ENCODE measurements around the gene CTNNA2.

CTNNA2 gene

GRCh38 chr2:80624062-80624461 lies 1111.2 kb downstream of the CTNNA2 start:
- Mint-ChIP-seq H3K36me3 (no peaks in the 10 kb centered on the region), H3K4me1 (no peaks in the 10 kb centered on the region), H3K9me3 (peaks cover 4% of the 10 kb centered on the region), H3K27ac (no peak overlapping the region), H3K27me3 (no peaks in the 10 kb centered on the region), H3K4me3 (no peak overlapping the region)
- no peak for ATAC-seq

GRCh38 chr2:80634590-80634989 lies 1121.7 kb downstream of the CTNNA2 start:
- Mint-ChIP-seq H3K4me1 (no peaks in the 10 kb centered on the region), H3K4me3 (no peak overlapping the region), H3K27me3 (no peaks in the 10 kb centered on the region), H3K9me3 (peaks cover 9% of the 10 kb centered on the region), H3K27ac (no peak overlapping the region), H3K36me3 (no peaks in the 10 kb centered on the region)
- no peak for ATAC-seq

- Mint-ChIP-seq H3K4me1 (no peaks in the 10 kb centered on the region), H3K27ac (no peak overlapping the region), H3K9me3 (peaks cover 16% of the 10 kb centered on the region), H3K36me3 (no peaks in the 10 kb centered on the region), H3K27me3 (no peaks in the 10 kb centered on the region), H3K4me3 (no peak overlapping the region)
- no peak for ATAC-seq
Measured at GRCh38 chr2:80638783-80639182, 1125.9 kb downstream of the CTNNA2 start.

GRCh38 chr2:80642465-80642864 lies 1129.6 kb downstream of the CTNNA2 start:
- Mint-ChIP-seq H3K27me3 (no peaks in the 10 kb centered on the region), H3K27ac (no peak overlapping the region), H3K9me3 (peaks cover 9% of the 10 kb centered on the region), H3K36me3 (no peaks in the 10 kb centered on the region), H3K4me1 (no peaks in the 10 kb centered on the region), H3K4me3 (no peak overlapping the region)
- ATAC-seq = no peak

- Mint-ChIP-seq H3K27me3 (no peaks in the 10 kb centered on the region), H3K4me3 (no peak overlapping the region), H3K4me1 (no peaks in the 10 kb centered on the region), H3K36me3 (no peaks in the 10 kb centered on the region), H3K9me3 (peaks cover 7% of the 10 kb centered on the region), H3K27ac (no peak overlapping the region)
- ATAC-seq = no peak
Measured at GRCh38 chr2:80643598-80643997, 1130.7 kb downstream of the CTNNA2 start.

GRCh38 chr2:80651435-80651834 lies 1138.6 kb downstream of the CTNNA2 start:
- Mint-ChIP-seq H3K4me3 (no peak overlapping the region), H3K9me3 (peaks cover 14% of the 10 kb centered on the region), H3K36me3 (no peaks in the 10 kb centered on the region), H3K4me1 (no peaks in the 10 kb centered on the region), H3K27me3 (no peaks in the 10 kb centered on the region), H3K27ac (no peak overlapping the region)
- no peak for ATAC-seq

GRCh38 chr2:80655265-80655664 lies 1142.4 kb downstream of the CTNNA2 start:
- no peaks in the 10 kb centered on the region for H3K36me3 Mint-ChIP-seq
- no peak overlapping the region for H3K27ac Mint-ChIP-seq
- H3K4me1 Mint-ChIP-seq = no peaks in the 10 kb centered on the region
- ATAC-seq = no peak
- no peak overlapping the region for H3K4me3 Mint-ChIP-seq
- H3K27me3 Mint-ChIP-seq = no peaks in the 10 kb centered on the region
- H3K9me3 Mint-ChIP-seq = peaks cover 16% of the 10 kb centered on the region

GRCh38 chr2:80670763-80671162 lies 1157.9 kb downstream of the CTNNA2 start:
- H3K9me3 Mint-ChIP-seq = peaks cover 3% of the 10 kb centered on the region
- no peaks in the 10 kb centered on the region for H3K27me3 Mint-ChIP-seq
- no peak overlapping the region for H3K4me3 Mint-ChIP-seq
- ATAC-seq = no peak
- no peaks in the 10 kb centered on the region for H3K4me1 Mint-ChIP-seq
- no peaks in the 10 kb centered on the region for H3K36me3 Mint-ChIP-seq
- no peak overlapping the region for H3K27ac Mint-ChIP-seq

- Mint-ChIP-seq H3K27ac (no peak overlapping the region), H3K27me3 (no peaks in the 10 kb centered on the region), H3K4me1 (no peaks in the 10 kb centered on the region), H3K9me3 (peaks cover 5% of the 10 kb centered on the region), H3K4me3 (no peak overlapping the region), H3K36me3 (no peaks in the 10 kb centered on the region)
- ATAC-seq = no peak
Measured at GRCh38 chr2:80687524-80687923, 1174.7 kb downstream of the CTNNA2 start.

- no peak for ATAC-seq
- H3K4me1 Mint-ChIP-seq = no peaks in the 10 kb centered on the region
- no peaks in the 10 kb centered on the region for H3K27me3 Mint-ChIP-seq
- no peak overlapping the region for H3K27ac Mint-ChIP-seq
- H3K4me3 Mint-ChIP-seq = no peak overlapping the region
- H3K9me3 Mint-ChIP-seq = peaks cover 10% of the 10 kb centered on the region
- H3K36me3 Mint-ChIP-seq = no peaks in the 10 kb centered on the region
Measured at GRCh38 chr2:80689106-80689505, 1176.3 kb downstream of the CTNNA2 start.

Data from stimulated activated memory B cell treated with anti-CD40 and anti-IgM and Interleukin-4, amounts not matched to agents 10 μg/mL and 1 μg/mL and 100 μg/mL, for 72 hours (primary cell).